ENCODE measurements around the gene ISLR2.
"Not testable (repeated sequence)": the region's sequence is repeated elsewhere in the genome, so short reads cannot be mapped to it uniquely, and the experiment has no call there.

ISLR2 gene

GRCh38 chr15:74130155-74130848 lies at the start of gene ISLR2:
Gene ISLR2 (plus strand): TSS chr15:74130586. CDS start chr15:74132755, 2,169 bp downstream.
- ATAC-seq = no peak

GRCh38 chr15:74082450-74082849 lies 47.9 kb upstream of the ISLR2 start, which contains the start of gene GOLGA6A:
Gene GOLGA6A (minus strand): TSS chr15:74082550. CDS start chr15:74082509, 41 bp downstream.
- not testable (repeated sequence) for H3K27ac Mint-ChIP-seq; DNase-seq (ENCODE audit: low spot score in 2 of 2); H3K9me3 Mint-ChIP-seq; ATAC-seq; H3K36me3 Mint-ChIP-seq; H3K4me3 Mint-ChIP-seq; H3K4me1 Mint-ChIP-seq

More at GRCh38 chr15:74130155-74130848, at the start of gene ISLR2:
- Mint-ChIP-seq H3K9me3 (no peaks in the 10 kb centered on the region), H3K27ac (no peak within 1 kb of the TSS), H3K36me3 (peaks cover 15% of the 10 kb centered on the region), H3K4me1 (peaks cover 31% of the 10 kb centered on the region), H3K4me3 (no peak within 1 kb of the TSS)
- no peak for DNase-seq (ENCODE audit: low spot score in 2 of 2)

GRCh38 chr15:74094567-74094966 lies 35.8 kb upstream of the ISLR2 start:
- not testable (repeated sequence) for ATAC-seq; H3K27ac Mint-ChIP-seq; H3K9me3 Mint-ChIP-seq; H3K4me1 Mint-ChIP-seq; H3K36me3 Mint-ChIP-seq; H3K4me3 Mint-ChIP-seq; DNase-seq (ENCODE audit: low spot score in 2 of 2)

DNA sequence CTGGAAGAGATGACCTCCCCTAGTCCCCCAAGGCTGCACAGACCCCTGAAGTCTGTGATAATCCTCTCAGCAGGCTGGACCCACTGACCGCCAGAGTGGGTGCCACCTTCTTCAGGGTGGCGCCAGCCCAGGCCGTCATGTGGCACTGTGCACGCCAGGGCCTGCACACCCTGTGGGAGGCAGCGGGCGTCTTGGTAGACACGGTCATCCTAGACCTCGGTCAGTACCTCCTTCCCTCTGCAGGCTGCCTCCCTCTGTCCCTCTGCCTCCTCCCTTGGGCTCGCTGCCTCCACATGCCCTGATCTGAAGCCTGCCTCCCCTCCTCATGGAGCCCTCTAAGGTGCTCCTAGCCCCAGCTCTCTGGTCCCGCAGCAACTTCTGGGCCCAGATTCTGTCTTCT lies 34.8 kb upstream of the ISLR2 start:
- not testable (repeated sequence) for ATAC-seq; H3K4me3 Mint-ChIP-seq; H3K36me3 Mint-ChIP-seq; H3K27ac Mint-ChIP-seq; H3K4me1 Mint-ChIP-seq; DNase-seq (ENCODE audit: low spot score in 2 of 2); H3K9me3 Mint-ChIP-seq

- H3K4me3 Mint-ChIP-seq; H3K36me3 Mint-ChIP-seq; ATAC-seq; H3K9me3 Mint-ChIP-seq; H3K4me1 Mint-ChIP-seq; H3K27ac Mint-ChIP-seq; DNase-seq (ENCODE audit: low spot score in 2 of 2): not testable (repeated sequence)
Measured at GRCh38 chr15:74096753-74097474, 33.5 kb upstream of the ISLR2 start.

DNA sequence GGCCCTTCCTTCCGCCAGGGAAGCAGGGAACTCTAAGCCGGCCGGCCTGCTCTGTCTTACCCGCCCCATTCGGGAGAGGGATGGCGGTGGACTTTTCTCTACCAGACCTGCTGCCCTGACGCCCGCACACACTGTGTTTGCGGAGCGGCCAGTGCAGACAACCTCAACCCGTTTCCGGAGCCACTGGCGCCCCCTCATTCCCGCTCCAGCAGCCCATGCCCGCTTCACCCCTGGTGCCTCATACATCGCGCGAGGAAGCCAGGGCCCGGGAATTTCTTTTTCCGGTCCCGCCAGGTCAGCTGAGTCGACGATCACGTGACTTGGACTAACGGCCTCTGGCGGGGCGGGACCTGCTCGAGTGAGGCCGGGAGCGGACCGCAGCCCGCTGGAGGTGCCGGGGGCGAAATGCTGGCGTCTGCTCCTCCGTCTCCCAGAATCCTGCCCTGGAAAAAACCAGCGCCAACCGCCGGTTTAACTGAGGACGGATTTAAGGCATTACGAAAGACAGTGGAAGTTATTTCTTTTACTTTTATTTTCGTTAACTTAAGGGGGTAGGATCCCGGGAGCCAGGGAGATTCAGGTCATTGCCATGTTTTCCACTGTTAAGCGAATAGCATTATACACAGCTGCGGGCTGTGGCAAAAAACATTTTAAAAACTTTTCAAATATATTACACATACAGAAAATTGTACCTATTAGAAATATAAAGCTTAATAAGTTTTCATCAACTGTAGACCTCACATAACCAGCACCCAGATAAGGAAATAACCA lies 30.2 kb upstream of the ISLR2 start:
- peak overlapping the region; percentile 79 for H3K4me3 Mint-ChIP-seq
- DNase-seq (ENCODE audit: low spot score in 2 of 2) = peak; percentile 62 to 89
- H3K36me3 Mint-ChIP-seq, H3K9me3 Mint-ChIP-seq, H3K4me1 Mint-ChIP-seq: not testable (repeated sequence)
- ATAC-seq = peak; percentile 79
- peak overlapping the region; percentile 96 for H3K27ac Mint-ChIP-seq

- Mint-ChIP-seq H3K36me3 (no peaks in the 10 kb centered on the region), H3K9me3 (no peaks in the 10 kb centered on the region), H3K27ac (no peak overlapping the region), H3K4me3 (no peak overlapping the region), H3K4me1 (no peaks in the 10 kb centered on the region)
- ATAC-seq (no peak), DNase-seq (ENCODE audit: low spot score in 2 of 2) (no peak)
Measured at GRCh38 chr15:74108111-74108510, 22.3 kb upstream of the ISLR2 start.

- H3K4me3 Mint-ChIP-seq; H3K36me3 Mint-ChIP-seq; H3K27ac Mint-ChIP-seq; H3K9me3 Mint-ChIP-seq; DNase-seq (ENCODE audit: low spot score in 2 of 2); ATAC-seq; H3K4me1 Mint-ChIP-seq: not testable (repeated sequence)
Measured at GRCh38 chr15:74108611-74109010, 21.8 kb upstream of the ISLR2 start.

DNA sequence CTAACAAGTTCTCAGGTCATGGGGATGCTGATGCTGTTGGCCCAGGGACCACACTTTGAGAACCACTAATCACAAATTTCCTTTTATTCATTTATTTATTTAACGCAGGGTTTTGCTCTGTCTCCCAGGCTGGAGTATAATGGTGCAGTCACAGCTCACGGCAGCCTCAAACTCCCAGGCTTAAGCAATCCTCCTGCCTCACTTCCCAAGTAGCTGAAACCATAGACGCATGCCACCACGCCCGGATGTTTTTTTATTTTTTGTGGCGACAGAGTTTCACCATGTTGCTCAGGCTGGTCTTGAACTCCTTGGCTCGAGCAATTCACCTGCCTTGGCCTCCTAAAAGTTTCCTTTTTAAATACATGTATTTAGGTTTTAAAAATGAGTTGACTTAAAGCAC lies 20.7 kb upstream of the ISLR2 start:
- Mint-ChIP-seq H3K27ac (no peak overlapping the region), H3K9me3 (no peaks in the 10 kb centered on the region), H3K4me1 (no peaks in the 10 kb centered on the region), H3K4me3 (no peak overlapping the region), H3K36me3 (no peaks in the 10 kb centered on the region)
- DNase-seq (ENCODE audit: low spot score in 2 of 2) = no peak
- ATAC-seq = no peak

GRCh38 chr15:74120426-74120825 lies 10.0 kb upstream of the ISLR2 start:
- ATAC-seq (no peak), DNase-seq (ENCODE audit: low spot score in 2 of 2) (no peak)
- no peak overlapping the region for H3K27ac Mint-ChIP-seq
- no peaks in the 10 kb centered on the region for H3K9me3 Mint-ChIP-seq
- H3K36me3 Mint-ChIP-seq = no peaks in the 10 kb centered on the region
- no peak overlapping the region for H3K4me3 Mint-ChIP-seq
- no peaks in the 10 kb centered on the region for H3K4me1 Mint-ChIP-seq

DNA sequence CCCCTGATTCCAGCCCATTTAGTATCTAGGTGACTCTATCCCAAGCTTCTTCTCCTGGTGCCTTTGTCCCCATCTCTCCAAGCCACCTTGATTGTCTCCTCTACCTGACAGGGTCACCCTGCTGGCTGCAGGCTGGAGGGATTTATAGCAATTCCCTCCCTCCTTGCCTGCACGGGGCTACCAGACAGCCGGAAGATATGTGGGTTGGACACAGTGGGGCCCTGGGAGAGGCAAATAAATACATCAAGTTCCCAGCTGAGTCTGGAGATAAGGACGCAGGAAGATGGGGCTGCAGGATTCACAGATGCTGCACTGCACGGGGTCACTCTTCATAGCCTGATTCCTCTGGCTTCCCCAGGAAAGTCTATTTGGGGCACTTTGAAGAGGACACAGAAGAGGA lies 9.3 kb upstream of the ISLR2 start:
- H3K27ac Mint-ChIP-seq = no peak overlapping the region
- H3K4me1 Mint-ChIP-seq = no peaks in the 10 kb centered on the region
- DNase-seq (ENCODE audit: low spot score in 2 of 2) (no peak), ATAC-seq (no peak)
- no peaks in the 10 kb centered on the region for H3K36me3 Mint-ChIP-seq
- H3K4me3 Mint-ChIP-seq = no peak overlapping the region
- no peaks in the 10 kb centered on the region for H3K9me3 Mint-ChIP-seq

DNA sequence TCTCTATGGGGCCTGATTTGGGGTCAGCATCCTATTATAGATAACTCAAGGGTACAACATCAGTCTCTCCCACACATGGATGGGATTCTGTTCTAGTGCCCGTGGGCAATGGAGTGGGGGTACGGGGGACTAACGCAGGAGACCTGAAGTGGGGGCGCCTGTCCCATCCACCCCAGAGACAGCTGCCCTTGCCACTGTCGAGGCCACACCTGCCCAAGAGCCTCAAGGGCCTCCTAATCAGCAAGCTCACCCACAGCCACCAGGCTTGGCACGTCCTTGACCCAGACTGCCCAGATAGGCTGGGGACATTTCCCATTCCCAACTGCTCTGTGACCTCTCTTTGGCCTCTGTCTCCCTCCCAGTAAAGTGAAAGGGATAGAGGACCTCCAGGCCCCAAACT lies 8.5 kb upstream of the ISLR2 start:
- peak; percentile 16 for ATAC-seq
- DNase-seq (ENCODE audit: low spot score in 2 of 2) = no peak
- no peaks in the 10 kb centered on the region for H3K36me3 Mint-ChIP-seq
- no peaks in the 10 kb centered on the region for H3K4me1 Mint-ChIP-seq
- no peak overlapping the region for H3K4me3 Mint-ChIP-seq
- H3K9me3 Mint-ChIP-seq = no peaks in the 10 kb centered on the region
- no peak overlapping the region for H3K27ac Mint-ChIP-seq

DNA sequence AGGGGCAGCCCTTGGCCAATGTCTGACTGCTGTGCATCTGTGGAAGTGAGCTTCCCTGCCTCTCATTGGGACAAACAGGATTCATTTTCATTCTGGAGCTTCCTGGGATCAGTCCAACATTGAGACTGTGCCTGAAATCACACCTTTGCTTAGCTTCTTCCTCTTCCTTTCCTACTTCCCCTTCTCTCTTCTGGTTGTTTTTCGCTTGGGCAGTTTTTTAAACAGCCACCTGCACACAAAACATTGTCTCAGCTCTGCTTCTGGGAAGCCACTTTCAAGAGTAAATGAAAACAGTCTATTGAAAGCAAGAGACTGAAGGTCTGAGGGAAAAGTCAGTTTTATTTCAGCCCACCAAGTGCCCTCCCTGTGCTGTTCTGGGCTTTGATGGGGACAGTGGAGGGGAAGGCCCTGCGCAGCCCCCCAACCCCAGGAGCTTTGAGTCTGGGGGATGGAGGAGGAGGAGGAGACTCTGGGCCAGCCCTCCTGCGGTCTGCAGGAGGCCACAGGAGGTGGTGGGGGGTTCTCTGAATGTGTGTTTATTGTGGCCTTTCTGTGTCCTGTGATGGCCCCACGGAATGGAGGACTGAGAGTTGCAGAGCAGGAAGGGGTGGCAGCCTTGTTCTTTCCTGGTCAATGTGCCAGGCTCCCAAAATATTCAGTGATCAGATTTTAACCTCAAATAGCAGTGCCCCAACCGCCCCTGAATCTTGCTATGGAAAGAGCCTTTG lies 7.8 kb upstream of the ISLR2 start:
- no peaks in the 10 kb centered on the region for H3K36me3 Mint-ChIP-seq
- DNase-seq (ENCODE audit: low spot score in 2 of 2) (no peak), ATAC-seq (no peak)
- H3K9me3 Mint-ChIP-seq = no peaks in the 10 kb centered on the region
- H3K4me3 Mint-ChIP-seq = no peak overlapping the region
- no peaks in the 10 kb centered on the region for H3K4me1 Mint-ChIP-seq
- peak overlapping the region; percentile 29 for H3K27ac Mint-ChIP-seq

GRCh38 chr15:74123131-74123429 lies 7.3 kb upstream of the ISLR2 start:
- DNase-seq (ENCODE audit: low spot score in 2 of 2) = no peak
- no peaks in the 10 kb centered on the region for H3K4me1 Mint-ChIP-seq
- no peak for ATAC-seq
- H3K4me3 Mint-ChIP-seq = no peak overlapping the region
- H3K9me3 Mint-ChIP-seq = no peaks in the 10 kb centered on the region
- no peaks in the 10 kb centered on the region for H3K36me3 Mint-ChIP-seq
- H3K27ac Mint-ChIP-seq = no peak overlapping the region

- no peak for DNase-seq (ENCODE audit: low spot score in 2 of 2)
- H3K9me3 Mint-ChIP-seq = no peaks in the 10 kb centered on the region
- H3K36me3 Mint-ChIP-seq = no peaks in the 10 kb centered on the region
- peaks cover 1% of the 10 kb centered on the region for H3K4me1 Mint-ChIP-seq
- no peak overlapping the region for H3K4me3 Mint-ChIP-seq
- ATAC-seq = no peak
- no peak overlapping the region for H3K27ac Mint-ChIP-seq
Measured at GRCh38 chr15:74123658-74124057, 6.7 kb upstream of the ISLR2 start.

Measured in stimulated activated effector memory CD8-positive, alpha-beta T cell treated with anti-CD3 and anti-CD28 coated beads, Interleukin-12 subunit alpha, Interleukin-12 subunit beta, amount 100 ng/mL, for 72 hours (primary cell).